ENCODE results near the gene HPX. TPM values are rescaled to one million over a fixed set of nuclear protein-coding genes. Genes with fewer than 3 reads are reported as not detected.

Gene HPX
- total and polyA plus RNA-seq, 2 of the 13 experiments (the other 11 are each of a cell fraction or from before 2014, with no cell fraction given) = 9.2 to 57.4 TPM

DNA sequence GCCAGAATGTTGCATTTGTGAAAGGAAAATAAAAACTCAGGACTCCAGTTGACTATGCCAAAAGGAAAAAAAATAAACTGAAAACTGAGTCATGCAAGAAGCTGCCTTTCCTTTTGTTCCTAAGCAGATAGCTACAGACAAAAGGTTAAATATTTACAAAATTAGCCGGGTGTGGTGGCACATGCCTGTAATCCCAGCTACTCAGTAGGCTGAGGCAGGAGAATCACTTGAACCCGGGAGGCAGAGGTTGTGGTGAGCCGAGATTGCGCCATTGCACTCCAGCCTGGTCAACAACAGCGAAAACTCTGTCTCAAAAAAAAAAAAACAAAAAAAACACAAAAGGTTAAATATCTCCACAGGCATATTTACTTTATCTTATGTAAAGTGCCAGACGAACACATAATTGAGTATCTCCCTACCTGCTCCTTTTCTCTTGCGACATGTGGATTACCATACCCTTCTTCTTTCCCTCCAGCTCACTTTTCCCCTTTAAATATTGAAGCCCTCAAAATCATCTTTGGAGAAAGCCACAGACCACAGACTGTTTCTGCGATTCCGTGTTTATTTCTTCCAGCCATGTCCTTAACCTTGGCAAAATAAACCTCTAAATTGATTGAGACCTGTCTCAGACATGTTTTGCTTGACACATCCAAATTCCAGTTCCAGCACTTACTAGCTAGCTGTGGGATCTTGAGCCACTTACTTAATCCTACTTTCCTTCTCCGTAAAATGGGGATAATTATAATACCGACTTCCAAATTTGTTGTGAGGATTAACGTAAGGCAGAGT lies 52.8 kb downstream of the HPX start (continued):
- TF ChIP-seq ZEB1 (IDR thresholded peaks at IDR 0.05; ENCODE audit: insufficient replicate concordance, low read depth) (no peak), HNRNPK (IDR thresholded peaks at IDR 0.05; ENCODE audit: low read depth, low read length, poor library complexity, severe bottlenecking) (no peak), ATAD3A (CRISPR knock-in tag; IDR thresholded peaks at IDR 0.05) (no peak), PHF5A (CRISPR knock-in tag; IDR thresholded peaks at IDR 0.05; ENCODE audit: low read depth, unreplicated experiment) (no peak), PHF8 (CRISPR knock-in tag; IDR thresholded peaks at IDR 0.05) (no peak), FLYWCH1 (CRISPR knock-in tag; IDR thresholded peaks at IDR 0.05) (no peak), ZNF264 (CRISPR knock-in tag; IDR thresholded peaks at IDR 0.05) (no peak), ZNF230 (CRISPR knock-in tag; IDR thresholded peaks at IDR 0.05) (no peak), ZNF777 (CRISPR knock-in tag; IDR thresholded peaks at IDR 0.05) (no peak), ZNF496 (CRISPR knock-in tag; IDR thresholded peaks at IDR 0.05; ENCODE audit: insufficient replicate concordance) (no peak), ZNF616 (CRISPR knock-in tag; IDR thresholded peaks at IDR 0.05; ENCODE audit: low read depth) (no peak), ZNF543 (CRISPR knock-in tag; IDR thresholded peaks at IDR 0.05) (no peak), GFI1 (CRISPR knock-in tag; IDR thresholded peaks at IDR 0.05; ENCODE audit: borderline replicate concordance) (peak; percentile 88), ZNF660 (CRISPR knock-in tag; IDR thresholded peaks at IDR 0.05; ENCODE audit: borderline replicate concordance, low read depth) (no peak), HES4 (CRISPR knock-in tag; IDR thresholded peaks at IDR 0.05; ENCODE audit: borderline replicate concordance) (no peak)
- TF ChIP-seq, protein P1, sequence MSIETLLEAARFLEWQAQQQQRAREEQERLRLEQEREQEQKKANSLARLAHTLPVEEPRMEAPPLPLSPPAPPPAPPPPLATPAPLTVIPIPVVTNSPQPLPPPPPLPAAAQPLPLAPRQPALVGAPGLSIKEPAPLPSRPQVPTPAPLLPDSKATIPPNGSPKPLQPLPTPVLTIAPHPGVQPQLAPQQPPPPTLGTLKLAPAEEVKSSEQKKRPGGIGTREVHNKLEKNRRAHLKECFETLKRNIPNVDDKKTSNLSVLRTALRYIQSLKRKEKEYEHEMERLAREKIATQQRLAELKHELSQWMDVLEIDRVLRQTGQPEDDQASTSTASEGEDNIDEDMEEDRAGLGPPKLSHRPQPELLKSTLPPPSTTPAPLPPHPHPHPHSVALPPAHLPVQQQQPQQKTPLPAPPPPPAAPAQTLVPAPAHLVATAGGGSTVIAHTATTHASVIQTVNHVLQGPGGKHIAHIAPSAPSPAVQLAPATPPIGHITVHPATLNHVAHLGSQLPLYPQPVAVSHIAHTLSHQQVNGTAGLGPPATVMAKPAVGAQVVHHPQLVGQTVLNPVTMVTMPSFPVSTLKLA (IDR thresholded peaks at IDR 0.05) = no peak
- TF ChIP-seq, protein P2, sequence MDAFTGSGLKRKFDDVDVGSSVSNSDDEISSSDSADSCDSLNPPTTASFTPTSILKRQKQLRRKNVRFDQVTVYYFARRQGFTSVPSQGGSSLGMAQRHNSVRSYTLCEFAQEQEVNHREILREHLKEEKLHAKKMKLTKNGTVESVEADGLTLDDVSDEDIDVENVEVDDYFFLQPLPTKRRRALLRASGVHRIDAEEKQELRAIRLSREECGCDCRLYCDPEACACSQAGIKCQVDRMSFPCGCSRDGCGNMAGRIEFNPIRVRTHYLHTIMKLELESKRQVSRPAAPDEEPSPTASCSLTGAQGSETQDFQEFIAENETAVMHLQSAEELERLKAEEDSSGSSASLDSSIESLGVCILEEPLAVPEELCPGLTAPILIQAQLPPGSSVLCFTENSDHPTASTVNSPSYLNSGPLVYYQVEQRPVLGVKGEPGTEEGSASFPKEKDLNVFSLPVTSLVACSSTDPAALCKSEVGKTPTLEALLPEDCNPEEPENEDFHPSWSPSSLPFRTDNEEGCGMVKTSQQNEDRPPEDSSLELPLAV (CRISPR knock-in tag; conservative IDR thresholded peaks at IDR 0.05; ENCODE audit: low read depth) = no peak
- TF ChIP-seq, protein P3, sequence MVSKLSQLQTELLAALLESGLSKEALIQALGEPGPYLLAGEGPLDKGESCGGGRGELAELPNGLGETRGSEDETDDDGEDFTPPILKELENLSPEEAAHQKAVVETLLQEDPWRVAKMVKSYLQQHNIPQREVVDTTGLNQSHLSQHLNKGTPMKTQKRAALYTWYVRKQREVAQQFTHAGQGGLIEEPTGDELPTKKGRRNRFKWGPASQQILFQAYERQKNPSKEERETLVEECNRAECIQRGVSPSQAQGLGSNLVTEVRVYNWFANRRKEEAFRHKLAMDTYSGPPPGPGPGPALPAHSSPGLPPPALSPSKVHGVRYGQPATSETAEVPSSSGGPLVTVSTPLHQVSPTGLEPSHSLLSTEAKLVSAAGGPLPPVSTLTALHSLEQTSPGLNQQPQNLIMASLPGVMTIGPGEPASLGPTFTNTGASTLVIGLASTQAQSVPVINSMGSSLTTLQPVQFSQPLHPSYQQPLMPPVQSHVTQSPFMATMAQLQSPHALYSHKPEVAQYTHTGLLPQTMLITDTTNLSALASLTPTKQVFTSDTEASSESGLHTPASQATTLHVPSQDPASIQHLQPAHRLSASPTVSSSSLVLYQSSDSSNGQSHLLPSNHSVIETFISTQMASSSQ (IDR thresholded peaks at IDR 0.05; ENCODE audit: low read depth) = peak; percentile 62; the same call in 1 of the 2 replicates
- TF ChIP-seq, protein P3 (CRISPR knock-in tag; IDR thresholded peaks at IDR 0.05; ENCODE audit: borderline replicate concordance) = peak; percentile 62; the same call in 1 of the 2 replicates
- TF ChIP-seq, protein P4, sequence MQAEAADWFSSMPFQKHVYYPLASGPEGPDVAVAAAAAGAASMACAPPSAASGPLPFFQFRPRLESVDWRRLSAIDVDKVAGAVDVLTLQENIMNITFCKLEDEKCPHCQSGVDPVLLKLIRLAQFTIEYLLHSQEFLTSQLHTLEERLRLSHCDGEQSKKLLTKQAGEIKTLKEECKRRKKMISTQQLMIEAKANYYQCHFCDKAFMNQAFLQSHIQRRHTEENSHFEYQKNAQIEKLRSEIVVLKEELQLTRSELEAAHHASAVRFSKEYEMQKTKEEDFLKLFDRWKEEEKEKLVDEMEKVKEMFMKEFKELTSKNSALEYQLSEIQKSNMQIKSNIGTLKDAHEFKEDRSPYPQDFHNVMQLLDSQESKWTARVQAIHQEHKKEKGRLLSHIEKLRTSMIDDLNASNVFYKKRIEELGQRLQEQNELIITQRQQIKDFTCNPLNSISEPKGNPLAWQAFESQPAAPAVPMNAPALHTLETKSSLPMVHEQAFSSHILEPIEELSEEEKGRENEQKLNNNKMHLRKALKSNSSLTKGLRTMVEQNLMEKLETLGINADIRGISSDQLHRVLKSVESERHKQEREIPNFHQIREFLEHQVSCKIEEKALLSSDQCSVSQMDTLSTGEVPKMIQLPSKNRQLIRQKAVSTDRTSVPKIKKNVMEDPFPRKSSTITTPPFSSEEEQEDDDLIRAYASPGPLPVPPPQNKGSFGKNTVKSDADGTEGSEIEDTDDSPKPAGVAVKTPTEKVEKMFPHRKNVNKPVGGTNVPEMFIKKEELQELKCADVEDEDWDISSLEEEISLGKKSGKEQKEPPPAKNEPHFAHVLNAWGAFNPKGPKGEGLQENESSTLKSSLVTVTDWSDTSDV (CRISPR knock-in tag; IDR thresholded peaks at IDR 0.05) = no peak

Measured in HepG2 (cell line).